HG03097 (cell line): Measurements from ENCODE around the gene UFM1.
"Not testable (repeated sequence)": the region's sequence is repeated elsewhere in the genome, so short reads cannot be mapped to it uniquely, and the experiment has no call there.

Source experiments
- ATAC-seq: cut with Tn5 transposase; IDR thresholded peaks from one replicate; pipeline ENCODE4 v1.9.1; 2021; ENCODE audit not compliant: unreplicated experiment, low FRiP score

The UFM1 gene

DNA sequence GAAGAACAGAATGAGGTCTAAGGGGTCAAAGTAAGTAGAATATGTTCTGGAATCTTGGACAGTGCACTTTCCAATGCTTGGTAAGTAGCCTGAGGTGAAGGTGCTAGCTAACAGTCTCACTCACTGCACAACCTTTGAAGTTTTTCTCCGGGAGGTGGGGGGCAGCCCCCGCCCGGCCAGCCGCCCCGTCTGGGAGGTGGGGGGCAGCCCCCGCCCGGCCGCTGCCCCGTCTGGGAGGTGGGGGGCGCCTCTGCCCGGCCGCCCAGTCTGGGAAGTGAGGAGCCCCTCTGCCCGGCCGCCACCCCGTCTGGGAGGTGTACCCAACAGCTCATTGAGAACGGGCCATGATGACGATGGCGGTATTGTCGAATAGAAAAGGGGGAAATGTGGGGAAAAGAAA lies 14.1 kb downstream of the UFM1 start:
- not testable (repeated sequence) for ATAC-seq

DNA sequence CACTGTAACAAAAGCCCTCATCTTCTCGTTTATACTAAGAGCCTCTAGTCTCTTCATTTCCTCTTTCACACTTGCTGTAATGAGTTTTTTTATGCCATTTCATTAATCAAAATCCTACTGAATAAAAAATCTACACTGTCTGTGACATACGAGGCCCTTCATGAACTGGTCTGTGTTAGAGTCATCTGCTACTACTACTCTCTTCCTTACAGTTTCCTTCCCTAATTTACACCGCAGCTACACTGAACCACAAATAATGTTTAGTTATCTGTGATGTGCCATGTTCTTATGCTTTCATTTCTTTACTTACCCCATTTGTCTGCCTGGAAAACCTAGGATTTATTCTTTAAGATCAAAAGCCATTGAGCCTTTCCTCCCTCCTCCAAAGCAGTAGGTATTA lies 16.0 kb downstream of the UFM1 start:
- ATAC-seq = no peak

- no peak for ATAC-seq
Measured at GRCh38 chr13:38366954-38367645, 17.4 kb downstream of the UFM1 start.

GRCh38 chr13:38369058-38369457 lies 19.4 kb downstream of the UFM1 start:
- no peak for ATAC-seq

- not testable (repeated sequence) for ATAC-seq
Measured at GRCh38 chr13:38370096-38370495, 20.4 kb downstream of the UFM1 start.

- no peak for ATAC-seq
Measured at GRCh38 chr13:38372820-38373383, 23.3 kb downstream of the UFM1 start.

DNA sequence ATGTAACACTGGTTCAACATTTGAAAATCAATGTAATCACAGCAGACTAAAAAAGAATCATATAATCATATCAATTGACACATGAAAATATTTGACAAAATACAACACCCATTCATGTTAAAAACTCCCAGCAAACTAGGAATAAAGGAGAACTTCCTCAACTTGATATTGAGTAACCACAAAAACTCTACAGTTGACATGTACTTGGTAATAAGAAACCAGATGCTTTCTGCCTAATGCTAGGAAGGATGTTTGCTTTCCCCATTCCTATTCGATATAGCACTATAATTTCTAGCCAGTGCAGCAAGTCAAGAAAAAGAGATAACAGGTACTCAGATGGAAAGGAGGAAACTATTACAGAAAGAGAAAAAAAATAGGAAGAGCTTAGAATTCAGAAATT lies 26.9 kb downstream of the UFM1 start:
- ATAC-seq = no peak

DNA sequence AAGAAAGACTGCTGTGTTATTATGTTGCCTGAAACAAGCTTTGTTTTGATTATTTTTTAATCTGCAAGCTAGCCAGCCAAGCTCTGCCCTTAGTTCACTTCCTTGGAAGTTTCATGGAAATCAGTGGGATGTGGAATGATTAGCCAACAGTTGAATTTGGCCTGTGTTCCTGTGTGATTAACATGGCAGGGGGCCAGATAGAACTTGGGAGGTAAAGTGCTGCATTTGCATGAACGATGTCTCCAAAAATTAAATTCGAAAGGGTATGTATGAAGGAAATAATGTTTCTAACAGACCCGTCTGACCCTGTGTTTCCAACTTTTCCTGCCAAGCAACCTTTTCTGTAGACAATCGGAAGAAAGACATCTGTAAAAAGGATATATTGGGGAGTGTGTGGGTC lies 32.2 kb downstream of the UFM1 start:
- no peak for ATAC-seq

GRCh38 chr13:38382946-38383345 lies 33.3 kb downstream of the UFM1 start:
- no peak for ATAC-seq

DNA sequence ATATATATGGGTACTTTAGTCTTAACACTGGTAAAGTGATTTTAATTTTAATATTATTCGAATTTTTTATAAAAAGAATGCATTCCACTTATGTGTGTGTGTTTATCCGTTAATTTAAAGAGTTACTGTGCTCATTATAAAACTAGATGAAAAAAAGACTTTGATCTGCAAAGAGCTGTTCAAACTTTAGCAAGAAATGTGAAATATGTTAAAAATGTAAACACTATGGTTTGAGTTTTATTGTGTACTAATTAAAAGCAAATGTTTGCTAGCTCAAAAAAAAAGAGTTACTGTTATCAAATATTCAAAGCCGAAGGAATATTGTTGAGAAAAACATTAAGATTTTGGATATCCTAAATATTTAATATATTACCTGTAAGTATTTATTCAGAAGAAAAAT lies 34.5 kb downstream of the UFM1 start:
- ATAC-seq = no peak

DNA sequence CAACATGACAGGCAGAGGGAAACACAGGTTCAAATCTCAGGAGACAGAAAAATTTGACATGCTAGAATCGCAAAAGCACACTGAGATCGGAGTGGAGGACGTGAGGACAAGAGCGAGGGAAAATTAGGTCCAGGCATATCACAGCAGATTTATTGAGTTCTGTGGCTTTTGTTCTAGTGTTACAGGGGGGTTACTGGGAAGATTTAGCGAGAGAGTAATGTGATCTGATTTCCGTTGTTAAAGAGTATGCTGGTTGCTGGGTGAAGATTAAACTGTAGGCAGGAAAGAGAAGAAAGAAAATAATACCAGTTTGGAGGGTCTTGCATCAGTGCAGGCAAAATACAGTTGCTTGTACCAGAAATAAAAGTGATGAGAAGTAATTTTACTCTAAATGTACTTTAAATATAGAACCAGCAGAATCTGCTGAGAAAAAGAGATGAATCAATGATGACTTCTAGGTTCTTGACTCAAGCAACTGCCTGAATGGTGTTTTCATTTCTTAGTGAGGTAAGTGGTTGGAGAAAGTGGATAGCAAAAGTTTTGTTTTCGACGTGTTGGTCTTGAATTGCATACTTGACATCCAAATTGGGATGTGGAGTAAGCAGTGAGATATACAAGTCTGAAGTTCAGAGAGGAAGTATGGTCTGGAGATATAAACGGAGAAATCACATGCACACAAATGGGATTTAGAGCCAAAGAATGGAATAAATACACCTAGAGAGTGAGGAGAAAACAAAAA lies 35.7 kb downstream of the UFM1 start:
- ATAC-seq = no peak

GRCh38 chr13:38386421-38386820 lies 36.8 kb downstream of the UFM1 start:
- ATAC-seq = no peak

- ATAC-seq = no peak
Measured at GRCh38 chr13:38391341-38391740, 41.7 kb downstream of the UFM1 start.

- ATAC-seq = no peak
Measured at GRCh38 chr13:38394777-38395496, 45.3 kb downstream of the UFM1 start.

- ATAC-seq = no peak
Measured at GRCh38 chr13:38395497-38395788, 45.8 kb downstream of the UFM1 start.

- no peak for ATAC-seq
Measured at GRCh38 chr13:38398711-38399493, 49.3 kb downstream of the UFM1 start.

- no peak for ATAC-seq
Measured at GRCh38 chr13:38399535-38399934, 49.9 kb downstream of the UFM1 start.

GRCh38 chr13:38401276-38401675 lies 51.6 kb downstream of the UFM1 start:
- no peak for ATAC-seq

GRCh38 chr13:38405216-38405615 lies 55.6 kb downstream of the UFM1 start:
- ATAC-seq = no peak

DNA sequence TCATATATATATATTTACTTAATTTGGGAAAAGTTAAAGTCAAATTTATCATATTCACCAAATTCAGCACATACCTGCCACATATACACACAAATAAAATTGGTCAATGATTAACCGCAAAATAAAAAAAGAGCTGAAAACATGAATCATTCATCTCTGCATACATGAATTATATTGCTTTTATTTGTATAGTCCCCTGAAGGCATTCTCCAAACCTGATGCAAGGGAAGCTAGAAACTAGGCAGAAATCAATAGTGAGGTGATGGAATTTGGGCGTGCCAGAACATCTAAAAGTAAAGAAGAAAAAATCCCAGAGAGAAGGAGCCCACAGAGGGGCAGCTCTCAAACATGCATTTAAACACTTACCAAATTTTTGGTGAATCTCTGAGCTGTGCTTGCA lies 60.1 kb downstream of the UFM1 start:
- no peak for ATAC-seq

- no peak for ATAC-seq
Measured at GRCh38 chr13:38412266-38412665, 62.6 kb downstream of the UFM1 start.
